Measurements from ENCODE around the gene GYS2.

GYS2 gene

DNA sequence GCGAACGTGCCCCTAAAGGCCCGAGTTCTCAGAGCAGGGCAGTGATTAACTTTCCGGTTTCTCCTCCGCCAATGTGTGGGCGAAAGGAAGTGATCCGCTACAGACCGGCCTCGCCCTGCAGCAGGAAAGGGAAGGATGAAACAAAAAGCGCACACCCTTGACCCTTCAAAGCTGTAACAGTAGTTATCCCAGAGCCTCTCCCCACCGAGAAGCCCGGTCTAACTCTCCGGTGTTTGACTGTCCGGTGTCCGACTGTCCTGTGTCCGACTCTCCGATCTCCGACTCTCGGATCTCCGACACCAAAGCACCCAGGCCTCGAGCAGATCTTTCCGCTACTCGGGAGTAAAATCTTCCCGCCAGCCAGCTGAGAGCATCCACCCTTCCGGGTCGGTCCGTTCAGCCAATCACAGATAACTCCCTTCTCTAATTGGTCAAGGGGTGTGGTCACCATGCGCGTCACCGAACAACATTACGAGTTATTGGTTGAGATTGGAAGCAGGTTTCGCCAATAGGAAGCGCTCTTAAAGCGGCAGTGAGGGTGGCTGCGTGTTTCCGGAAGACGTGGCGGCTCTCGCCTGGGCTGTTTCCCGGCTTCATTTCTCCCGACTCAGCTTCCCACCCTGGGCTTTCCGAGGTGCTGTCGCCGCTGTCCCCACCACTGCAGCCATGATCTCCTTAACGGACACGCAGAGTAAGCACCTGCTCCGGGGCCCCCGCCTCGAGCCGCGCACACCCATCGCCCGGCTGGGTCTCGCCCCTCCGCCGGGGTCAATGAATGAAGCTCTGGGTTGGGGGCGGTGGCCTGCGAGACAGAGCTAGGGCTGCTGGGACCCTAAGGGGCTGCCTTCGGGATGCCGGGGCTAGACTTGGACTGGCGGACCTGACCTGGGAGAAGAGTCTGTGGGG, 103.1 kb downstream of the GYS2 start, which contains the start of the genes GOLT1B and RECQL:
Gene GOLT1B (plus strand): TSS at position 532 of the 906 bp plus-strand sequence. CDS start 135 bp downstream, at position 667.
Gene RECQL (minus strand): TSS at position 378 of the 906 bp plus-strand sequence. CDS start 2,065 bp downstream, outside the sequence.
- peak; percentile 96 for DNase-seq

DNA sequence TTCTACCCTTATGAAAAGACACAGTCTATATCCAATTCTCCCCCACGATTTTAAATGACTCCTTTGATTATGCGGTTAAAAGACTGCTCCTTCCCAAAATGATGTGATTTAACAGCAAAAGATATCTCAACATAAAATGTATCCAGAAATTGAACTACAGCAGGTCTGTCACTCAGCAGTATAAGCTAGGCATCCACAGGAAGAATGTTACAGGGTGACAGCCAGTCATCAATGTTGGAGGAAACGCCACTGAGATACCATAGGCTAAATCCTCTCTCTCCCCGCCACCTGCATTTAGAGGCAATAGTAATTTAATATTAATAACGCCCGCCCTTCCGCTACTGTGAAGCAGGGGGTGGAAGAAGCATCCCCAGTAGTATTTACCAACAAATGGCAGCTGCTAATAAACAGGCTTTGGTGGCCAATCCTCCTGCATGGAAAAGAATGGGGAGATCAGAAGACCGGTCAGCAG, 103.8 kb downstream of the GYS2 start:
- no peak for DNase-seq

DNA sequence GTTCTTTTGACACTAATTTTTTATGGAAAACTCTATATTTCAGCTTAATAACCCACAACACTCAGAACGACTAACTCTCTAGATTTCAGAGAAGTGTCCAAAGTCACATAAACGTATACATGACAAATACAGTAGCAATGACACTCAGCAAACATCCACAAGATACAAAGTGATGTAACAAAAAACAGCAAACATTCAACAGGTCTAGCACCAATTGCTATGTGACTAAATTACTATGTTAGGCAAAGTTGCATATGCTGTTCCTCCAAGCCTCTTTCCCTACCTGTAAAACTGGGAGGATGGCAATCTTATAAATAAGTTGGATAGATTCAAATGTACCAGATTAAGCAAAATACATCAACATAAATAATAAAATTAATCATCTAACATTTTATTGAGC, 104.9 kb downstream of the GYS2 start:
- no peak for DNase-seq

All from NCI-H226 (cell line).